CD4-positive, alpha-beta T cell treated with Interleukin-21 for 1 hour (primary cell): Measurements from ENCODE around the gene H19.

Source experiments
- DNase-seq: peaks from one replicate; pipeline ENCODE4 v3.0.0-alpha.2; 2020

H19 gene

DNA sequence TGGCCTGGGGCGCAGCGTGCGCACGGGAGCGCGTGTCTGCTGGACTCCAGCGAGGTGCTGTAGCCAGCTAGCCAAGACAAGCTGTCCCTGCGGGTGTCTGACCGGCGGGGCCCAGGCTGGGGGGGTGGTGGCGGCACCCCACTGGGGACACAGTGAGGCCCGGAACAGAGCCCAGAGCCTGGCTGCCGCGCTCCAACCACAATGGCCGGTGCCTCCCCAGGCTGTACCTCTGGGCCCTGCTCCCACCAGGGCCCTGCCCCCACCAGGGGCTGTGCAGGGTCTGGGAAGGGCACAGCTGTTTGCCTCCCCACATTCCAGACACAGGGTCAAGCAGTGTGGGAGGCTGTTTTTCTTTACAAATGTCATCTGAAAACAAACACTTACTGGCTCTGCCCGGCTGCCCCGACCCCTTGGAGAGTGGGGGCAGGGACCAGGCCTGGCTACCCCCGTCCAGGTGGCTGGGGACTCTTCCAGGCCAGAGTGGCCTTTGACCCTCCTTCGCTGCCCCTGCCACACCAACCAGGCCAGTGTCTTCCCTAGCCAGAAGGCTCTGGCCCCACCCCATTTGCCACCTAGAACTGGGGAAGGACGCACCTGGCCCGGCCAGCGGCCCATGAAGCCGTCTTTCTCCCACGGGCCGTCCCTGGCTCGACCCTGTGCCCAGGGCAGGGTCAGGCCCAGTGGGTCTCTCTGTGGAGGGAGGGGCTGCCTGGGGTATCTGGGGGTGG lies 14.6 kb downstream of the H19 start:
- DNase-seq: no peak

DNA sequence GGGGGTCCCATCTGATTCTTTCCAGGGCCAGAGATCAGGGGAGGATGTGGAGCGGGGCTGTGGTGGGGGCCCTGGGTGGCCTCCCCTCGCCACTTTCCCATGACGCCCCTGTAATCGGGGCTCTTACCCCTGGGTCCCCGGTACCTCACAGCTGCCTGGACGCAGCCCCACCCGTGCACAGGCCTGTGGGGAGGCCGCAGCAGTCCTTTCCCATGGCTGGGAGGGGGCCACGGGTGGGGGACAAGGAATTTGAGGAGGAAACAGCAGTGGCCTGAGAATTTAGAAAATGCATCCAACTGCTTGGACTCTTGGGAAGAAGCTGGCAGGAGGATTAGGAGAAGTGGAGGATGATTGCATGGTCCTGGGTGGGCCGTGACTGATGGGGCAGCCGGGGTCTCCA lies 18.0 kb downstream of the H19 start:
- DNase-seq: no peak

- DNase-seq: no peak
Measured at GRCh38 chr11:1978720-1979473, 18.7 kb downstream of the H19 start.

- no peak for DNase-seq
Measured at GRCh38 chr11:1975185-1975584, 22.5 kb downstream of the H19 start.

- DNase-seq: no peak
Measured at GRCh38 chr11:1970956-1971355, 26.7 kb downstream of the H19 start.

- DNase-seq: no peak
Measured at GRCh38 chr11:1969776-1970175, 27.9 kb downstream of the H19 start.

GRCh38 chr11:1969035-1969434 lies 28.6 kb downstream of the H19 start:
- no peak for DNase-seq

DNA sequence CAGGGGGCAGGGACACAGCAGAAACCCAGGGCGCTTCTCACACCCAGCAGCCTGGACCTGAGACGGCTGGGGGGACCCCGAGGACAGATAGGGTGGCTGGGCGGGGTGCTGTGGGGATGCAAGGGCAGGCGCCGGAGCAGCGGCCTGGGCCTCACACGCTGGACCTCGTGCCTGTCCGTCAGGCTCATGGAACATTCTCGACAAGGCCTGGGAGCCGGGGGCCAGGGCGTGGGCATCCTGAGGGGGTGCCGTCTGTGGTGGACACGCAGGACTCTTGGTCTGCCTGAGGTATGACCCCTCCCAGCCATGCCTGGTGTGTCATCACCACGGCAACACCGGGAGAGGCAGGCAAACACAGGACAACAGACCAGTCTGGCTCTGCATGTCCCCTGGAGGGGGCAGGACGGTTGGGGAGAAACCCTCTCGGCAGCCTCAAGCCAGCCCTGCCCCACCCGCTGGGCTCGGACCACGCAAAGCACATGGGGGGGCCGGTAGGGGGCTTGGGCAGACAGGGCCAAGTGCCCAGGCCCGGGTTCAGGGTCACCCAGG lies 29.1 kb downstream of the H19 start:
- DNase-seq: no peak

- no peak for DNase-seq
Measured at GRCh38 chr11:1967641-1968225, 29.9 kb downstream of the H19 start.

DNA sequence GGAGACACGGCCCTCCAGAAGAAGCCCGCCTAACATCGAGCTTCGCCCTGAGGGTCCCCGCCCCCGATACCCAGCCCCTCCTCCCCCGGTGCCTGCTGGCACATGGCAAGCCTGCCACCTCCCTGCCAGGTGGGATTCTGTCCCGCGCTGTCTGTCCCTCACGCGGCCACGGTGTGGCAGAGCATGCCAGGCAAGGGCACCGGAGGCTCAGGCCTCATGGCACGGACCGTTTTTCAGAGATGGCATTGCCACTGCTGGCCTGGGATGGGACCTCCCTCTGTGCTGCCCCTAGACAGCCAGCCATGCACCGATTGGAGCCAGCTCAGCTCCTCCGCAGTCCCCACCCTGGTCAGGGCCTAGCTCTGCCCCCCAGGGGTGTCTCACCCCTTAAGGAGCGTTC lies 31.1 kb downstream of the H19 start:
- DNase-seq: no peak

DNA sequence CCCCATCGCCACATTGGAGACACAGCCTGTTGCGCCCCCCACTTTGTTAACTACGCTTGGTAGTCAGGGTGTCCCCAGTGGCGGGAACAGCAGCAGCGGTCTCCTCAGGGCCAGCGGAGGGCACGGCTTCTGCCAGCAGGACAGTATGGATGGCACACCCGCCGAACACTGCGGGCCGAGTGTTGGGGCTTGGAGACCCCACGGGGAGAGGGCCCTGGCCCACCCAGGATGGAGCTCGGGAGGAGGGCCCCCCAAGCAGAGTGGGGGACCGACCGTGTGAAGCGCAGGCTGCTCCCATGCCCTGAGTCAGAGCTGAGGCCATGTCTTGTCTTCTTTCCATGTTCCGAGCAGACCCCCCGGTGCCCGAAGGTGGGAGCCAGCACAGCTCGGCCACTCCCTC lies 32.7 kb downstream of the H19 start:
- no peak for DNase-seq

- DNase-seq: no peak
Measured at GRCh38 chr11:1964348-1964747, 33.3 kb downstream of the H19 start.

DNA sequence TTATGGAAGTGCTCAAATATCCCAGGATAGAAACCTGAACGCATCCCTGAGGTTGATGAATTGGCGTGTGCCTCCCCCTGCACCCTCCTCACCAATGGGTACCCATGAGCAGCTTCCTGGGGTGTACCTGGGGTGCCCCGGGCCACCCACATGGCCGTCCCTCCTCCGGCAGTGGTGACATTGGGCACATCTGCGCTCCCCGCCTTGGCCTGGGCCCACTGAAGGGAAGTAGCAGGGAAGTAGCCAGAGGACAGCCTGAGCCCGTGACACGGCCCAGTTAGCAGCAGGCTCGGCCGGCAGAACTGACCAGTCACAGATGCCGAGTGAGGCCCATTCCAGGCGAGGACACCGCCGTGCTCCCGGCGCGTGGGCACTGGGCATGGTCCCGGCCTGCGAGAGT lies 33.8 kb downstream of the H19 start:
- no peak for DNase-seq

GRCh38 chr11:1959786-1960185 lies 37.9 kb downstream of the H19 start:
- DNase-seq: no peak

- DNase-seq: no peak
Measured at GRCh38 chr11:1958367-1958766, 39.3 kb downstream of the H19 start.

DNA sequence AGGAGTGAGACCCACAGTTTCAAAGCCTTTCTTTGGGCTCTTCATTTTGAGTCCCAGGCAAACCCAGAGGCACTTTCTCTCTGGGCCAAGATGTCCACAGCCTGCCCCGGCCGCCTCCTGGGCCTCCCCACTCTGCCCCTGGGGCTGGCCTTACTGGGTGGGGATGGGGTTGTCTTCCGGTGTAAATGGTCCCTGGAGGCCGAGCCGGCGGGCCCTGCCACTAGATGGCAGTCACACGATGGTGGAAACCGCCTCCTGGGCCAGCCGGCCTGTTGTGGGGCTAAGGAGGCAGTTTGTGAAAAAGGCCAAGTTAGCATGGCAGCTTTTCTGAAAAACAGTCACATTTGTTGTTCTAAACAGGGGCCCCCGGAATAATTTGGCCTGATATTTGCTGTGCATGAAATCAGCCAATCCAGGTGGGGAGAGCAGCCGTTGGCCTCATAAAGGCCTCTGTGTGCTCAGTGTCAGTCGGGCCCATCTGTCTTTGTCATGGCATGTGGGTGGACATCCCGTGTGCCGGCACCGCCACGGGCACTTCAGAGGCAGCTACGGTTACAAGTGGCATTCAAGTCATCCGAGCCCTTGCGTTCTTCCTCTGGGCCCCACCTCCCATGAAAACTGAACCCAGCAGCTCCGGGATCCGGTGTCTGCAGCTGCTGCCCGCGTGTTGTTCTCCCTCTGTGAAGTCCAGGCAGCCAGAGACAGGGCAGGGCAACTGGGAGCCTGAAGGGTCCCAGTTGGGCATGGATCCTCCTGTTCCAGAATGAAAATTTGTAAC lies 44.0 kb downstream of the H19 start:
- peak; percentile 13 for DNase-seq

- no peak for DNase-seq
Measured at GRCh38 chr11:1952806-1953482, 44.7 kb downstream of the H19 start.

DNA sequence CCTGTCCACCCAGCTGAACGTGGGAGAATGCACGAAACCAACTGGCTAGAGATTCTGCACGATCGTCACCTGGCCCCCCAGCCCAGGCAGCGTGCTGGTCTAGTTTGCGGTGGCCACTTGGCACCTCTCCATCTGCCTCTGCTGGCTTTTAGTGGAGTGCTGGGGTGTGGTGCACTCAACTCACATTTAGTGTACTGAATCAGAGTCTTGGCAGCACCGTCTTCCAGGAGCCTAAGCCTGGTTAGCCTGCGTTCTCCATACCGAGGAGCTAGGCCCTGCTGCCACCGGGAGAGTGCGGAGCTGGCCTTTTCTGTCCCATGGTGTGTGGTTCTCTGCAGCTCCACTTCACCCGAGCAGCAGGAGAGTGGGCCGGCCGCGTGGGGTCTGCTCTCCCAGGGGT lies 47.7 kb downstream of the H19 start:
- no peak for DNase-seq

DNA sequence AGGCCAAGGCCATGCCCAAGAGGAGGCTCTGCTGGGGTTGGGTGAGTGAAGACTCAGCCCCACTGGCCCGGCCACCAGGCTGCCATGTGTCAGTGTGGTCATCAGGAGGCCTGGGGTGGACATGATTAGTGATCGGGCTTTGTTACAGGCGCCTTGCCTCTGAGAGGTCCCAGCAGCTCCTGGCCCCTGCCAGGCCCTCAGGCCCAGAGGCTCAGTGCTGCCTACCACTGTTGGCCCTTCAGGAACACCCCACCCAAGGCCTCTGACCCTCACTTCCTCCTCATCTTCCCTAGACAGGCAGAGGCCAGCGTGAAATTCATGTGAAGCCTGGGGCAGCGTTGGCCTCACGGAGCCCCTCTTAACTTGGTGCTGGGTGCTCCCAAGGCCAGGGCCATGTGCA lies 48.3 kb downstream of the H19 start:
- DNase-seq: no peak

DNA sequence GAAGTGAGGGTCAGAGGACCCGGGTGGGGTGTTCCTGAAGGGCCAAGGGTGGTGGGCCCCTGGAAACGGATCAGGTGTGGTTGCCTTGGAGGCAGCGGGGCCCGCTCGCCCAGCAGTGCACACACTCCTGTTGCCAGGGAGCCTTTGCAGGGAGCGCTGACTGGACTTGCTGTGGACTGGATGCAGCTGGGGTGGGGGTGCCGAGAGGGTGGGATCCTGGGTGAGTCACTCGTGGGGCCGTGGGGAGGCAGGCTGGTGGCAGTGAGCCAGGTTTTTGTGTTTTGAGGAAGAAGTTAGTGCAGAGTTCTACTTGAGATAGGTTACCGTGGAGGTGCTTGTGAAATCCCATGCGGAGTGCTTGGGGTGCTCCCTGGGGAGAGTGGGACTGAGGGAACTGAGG lies 49.3 kb downstream of the H19 start:
- DNase-seq: no peak

DNA sequence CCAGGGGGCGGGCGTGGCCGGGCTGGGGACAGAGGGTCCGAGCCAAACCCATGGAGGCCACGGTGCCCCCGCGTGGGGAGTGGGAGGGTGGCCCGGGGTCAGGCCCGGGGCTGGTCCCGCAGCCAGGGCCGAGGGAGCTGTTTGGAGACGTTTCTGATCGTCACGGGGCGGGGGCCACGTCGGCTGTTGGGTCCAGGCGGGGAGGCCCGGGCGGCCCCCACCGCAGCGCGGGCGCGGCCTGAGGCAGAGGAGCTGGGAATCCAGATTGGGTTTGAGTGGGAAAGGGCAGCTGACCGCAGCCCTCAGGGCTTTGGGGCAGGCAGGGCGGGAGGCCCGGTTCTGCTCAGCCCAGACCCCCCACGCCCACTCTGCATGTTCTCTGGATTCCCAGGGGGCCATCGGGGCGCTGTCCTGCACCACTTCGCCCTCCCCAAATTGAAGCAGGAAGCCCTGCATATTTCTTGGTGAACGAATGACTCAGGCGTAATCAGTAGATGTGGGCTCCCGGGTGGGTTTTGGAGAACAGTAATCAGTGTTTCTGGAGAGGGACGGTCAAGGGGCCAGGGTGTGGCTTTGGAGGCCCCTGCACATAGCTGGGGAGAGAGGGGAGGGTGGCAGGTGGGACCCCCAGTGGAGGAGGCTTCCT lies 49.9 kb downstream of the H19 start:
- no peak for DNase-seq
